Keratinocyte (primary cell): ENCODE measurements around the gene TTC23L.

Experiments used
- EZH2 ChIP-seq: IDR thresholded peaks from one replicate; pipeline ENCODE4 v1.6.1; 2012; ENCODE audit warnings: inconsistent platforms, mild to moderate bottlenecking, low read length, moderate library complexity
- TF ChIP-seq, protein P1 (sequence below), 3 experiments: IDR thresholded peaks in 1 of 3; conservative IDR thresholded peaks in 1 of 3; optimal IDR thresholded peaks in 1 of 3; 2 replicates in 2 of 3; 3 replicates in 1 of 3; pipeline versions ENCODE3 to v1.5.1; 2011; ENCODE audit warnings: low read length in 3 of 3, mild to moderate bottlenecking in 3 of 3, moderate library complexity in 2 of 3, control low read depth in 1 of 3, inconsistent platforms in 1 of 3; ENCODE audit not compliant: insufficient read depth in 2 of 3; ENCODE audit errors: extremely low read depth in 1 of 3

GRCh38 chr5:34848230-34848629 lies 9.3 kb downstream of the TTC23L start:
- TF ChIP-seq, protein P1, sequence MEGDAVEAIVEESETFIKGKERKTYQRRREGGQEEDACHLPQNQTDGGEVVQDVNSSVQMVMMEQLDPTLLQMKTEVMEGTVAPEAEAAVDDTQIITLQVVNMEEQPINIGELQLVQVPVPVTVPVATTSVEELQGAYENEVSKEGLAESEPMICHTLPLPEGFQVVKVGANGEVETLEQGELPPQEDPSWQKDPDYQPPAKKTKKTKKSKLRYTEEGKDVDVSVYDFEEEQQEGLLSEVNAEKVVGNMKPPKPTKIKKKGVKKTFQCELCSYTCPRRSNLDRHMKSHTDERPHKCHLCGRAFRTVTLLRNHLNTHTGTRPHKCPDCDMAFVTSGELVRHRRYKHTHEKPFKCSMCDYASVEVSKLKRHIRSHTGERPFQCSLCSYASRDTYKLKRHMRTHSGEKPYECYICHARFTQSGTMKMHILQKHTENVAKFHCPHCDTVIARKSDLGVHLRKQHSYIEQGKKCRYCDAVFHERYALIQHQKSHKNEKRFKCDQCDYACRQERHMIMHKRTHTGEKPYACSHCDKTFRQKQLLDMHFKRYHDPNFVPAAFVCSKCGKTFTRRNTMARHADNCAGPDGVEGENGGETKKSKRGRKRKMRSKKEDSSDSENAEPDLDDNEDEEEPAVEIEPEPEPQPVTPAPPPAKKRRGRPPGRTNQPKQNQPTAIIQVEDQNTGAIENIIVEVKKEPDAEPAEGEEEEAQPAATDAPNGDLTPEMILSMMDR (optimal IDR thresholded peaks at IDR 0.05 in 1 of 3, IDR thresholded peaks at IDR 0.05 in 1 of 3, conservative IDR thresholded peaks at IDR 0.05 in 1 of 3; ENCODE audit: extremely low read depth in 1 of 3, insufficient read depth in 2 of 3, low read length in 3 of 3): no peak
- no peak for TF ChIP-seq EZH2
